Transverse colon (tissue), 4 donors: Measurements from ENCODE around the gene CST7. TPM values are rescaled to one million over a fixed set of nuclear protein-coding genes. Genes with fewer than 3 reads are reported as not detected.

Experiments used
- DNase-seq: peaks from one replicate; pipeline ENCODE4 v3.0.0-alpha.2; 2019
- H3K27ac ChIP-seq, 4 donors: fragments of 200-600 bp; sonication (generic); 2 replicates each; pipeline ENCODE4 v1.5.1; 2016 to 2018; ENCODE audit warnings: inconsistent platforms in 4 of 4
- H3K27me3 ChIP-seq: fragments of 200-600 bp; sonication (generic); 2 replicates; pipeline ENCODE4 v1.5.1; 2017; ENCODE audit warnings: inconsistent platforms
- H3K36me3 ChIP-seq, 4 donors: fragments of 200-600 bp; sonication (generic); 2 replicates each; pipeline ENCODE4 v1.5.1; 2017 to 2019; ENCODE audit warnings: inconsistent platforms in 4 of 4
- H3K4me1 ChIP-seq, 4 donors: fragments of 200-600 bp; sonication (generic); 2 replicates each; pipeline ENCODE4 v1.5.1; 2017 to 2020; ENCODE audit warnings: inconsistent platforms in 4 of 4
- H3K4me3 ChIP-seq, 4 donors: fragments of 200-600 bp; sonication (generic); 1 replicate in 1 of 4; 2 replicates in 3 of 4; pipeline versions ENCODE4 v1.5.1 to v1.6.1; 2017 to 2019; ENCODE audit warnings: inconsistent platforms in 4 of 4
- H3K9me3 ChIP-seq, 2 donors: fragments of 200-600 bp; sonication (generic); 2 replicates each; pipeline ENCODE4 v1.5.1; 2017 to 2019; ENCODE audit warnings: inconsistent platforms in 2 of 2
- EP300 ChIP-seq: sonication (generic); formaldehyde crosslinking; IDR thresholded peaks from one replicate; pipeline ENCODE4 v1.6.1; 2017; ENCODE audit warnings: antibody characterized with exemption, low read depth
- POLR2A ChIP-seq: fragments of 450-650 bp; IDR thresholded peaks from one replicate; pipeline ENCODE4 v1.6.1; 2016; ENCODE audit warnings: antibody characterized with exemption, mild to moderate bottlenecking, moderate library complexity
- POLR2AphosphoS5 ChIP-seq, 3 donors: sonication (generic); formaldehyde crosslinking; IDR thresholded peaks; one replicate each; pipeline ENCODE4 v1.6.1; 2016; ENCODE audit warnings: antibody characterized with exemption in 3 of 3
- WGBS, 2 donors: methylation state at CpG; one replicate each; pipeline ENCODE4 v1.1.5; 2018; ENCODE audit warnings: low coverage in 1 of 2; 5-methylcytosine and 5-hydroxymethylcytosine counted together
- in situ Hi-C, 4 donors: fragments of 200-750 bp; cut with MboI; loops; one replicate each; pipeline versions ENCODE4 v1.15.0 to v1.15.1; 2017; ENCODE audit warnings: low sequenced_read_pairs in 3 of 4, low pct_ligation_motif_present in 1 of 4, low pct_unique_long_range_greater_than_20kb in 1 of 4
- intact Hi-C: fragments of 100-400 bp; cut with DNase I; formaldehyde crosslinking; loops from one replicate; pipeline ENCODE4 v1.15.1; 2023; ENCODE audit warnings: low total_unique reads
- total RNA-seq, 4 donors: library from RNA; depleted of rRNA; stranded (reverse); fragments of >200 nt; gene quantifications; one replicate each; pipeline ENCODE4 v1.1.0, GENCODE V29; 2016
- TF ChIP-seq, protein P1 (sequence below), 5 experiments: fragments of 200-600 bp in 3 of 5; fragments of 450-650 bp in 2 of 5; sonication (generic) in 3 of 5; IDR thresholded peaks; 1 replicate in 2 of 5; 2 replicates in 3 of 5; pipeline ENCODE4 v1.5.1; 2016 to 2017; ENCODE audit warnings: antibody characterized with exemption in 5 of 5, inconsistent platforms in 3 of 5, mild to moderate bottlenecking in 2 of 5, moderate library complexity in 1 of 5

Gene CST7
- total RNA-seq, 4 donors from 2014 or later, result 3.2 to 3.3 TPM; not detected in 2

DNA sequence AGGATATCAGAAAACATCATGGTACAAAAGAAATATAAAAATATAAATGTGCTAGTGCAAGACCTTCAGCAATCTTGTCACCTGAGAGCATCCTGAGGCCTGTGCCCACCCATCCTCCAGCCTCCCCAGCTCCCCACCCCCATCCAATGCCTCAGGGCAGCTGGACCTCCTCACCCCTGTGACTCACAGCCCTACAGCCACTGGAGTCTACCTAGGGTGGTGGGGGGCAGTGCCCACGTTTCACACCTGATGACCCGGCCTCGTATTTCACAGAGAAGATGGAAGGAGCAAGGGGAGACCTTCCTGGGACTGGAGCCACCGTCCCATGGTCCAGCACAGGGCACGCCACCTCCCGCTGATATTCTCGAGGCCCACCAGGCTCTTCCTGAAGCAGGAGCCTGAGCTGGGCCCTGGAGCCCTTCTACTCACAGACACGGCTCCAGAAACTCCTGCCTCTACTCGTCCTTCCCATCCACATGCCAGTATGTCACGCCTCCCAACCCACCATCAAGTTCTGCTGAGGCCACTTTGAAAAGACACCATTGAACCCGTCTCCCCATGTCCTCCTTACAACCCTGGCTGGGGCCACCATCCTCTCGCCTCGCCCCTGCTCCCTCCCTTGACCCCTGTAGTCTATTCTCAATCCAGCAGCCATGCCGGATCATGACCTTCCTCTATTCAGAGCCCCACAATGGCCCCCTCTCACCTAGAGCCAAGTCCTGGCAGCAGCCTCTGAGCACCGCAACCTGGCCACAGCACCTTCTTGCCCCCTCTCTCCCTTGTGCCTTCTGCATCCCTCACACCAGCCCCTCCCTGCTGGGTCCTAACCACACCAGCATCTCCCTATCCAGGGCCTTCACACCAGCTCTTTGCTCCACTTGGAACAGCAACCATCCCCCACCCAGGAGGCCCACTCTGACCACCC, 30.2 kb downstream of the CST7 start:
- no peak overlapping the region for H3K27ac ChIP-seq
- no peak overlapping the region for H3K4me3 ChIP-seq
- DNase-seq, result no peak

DNA sequence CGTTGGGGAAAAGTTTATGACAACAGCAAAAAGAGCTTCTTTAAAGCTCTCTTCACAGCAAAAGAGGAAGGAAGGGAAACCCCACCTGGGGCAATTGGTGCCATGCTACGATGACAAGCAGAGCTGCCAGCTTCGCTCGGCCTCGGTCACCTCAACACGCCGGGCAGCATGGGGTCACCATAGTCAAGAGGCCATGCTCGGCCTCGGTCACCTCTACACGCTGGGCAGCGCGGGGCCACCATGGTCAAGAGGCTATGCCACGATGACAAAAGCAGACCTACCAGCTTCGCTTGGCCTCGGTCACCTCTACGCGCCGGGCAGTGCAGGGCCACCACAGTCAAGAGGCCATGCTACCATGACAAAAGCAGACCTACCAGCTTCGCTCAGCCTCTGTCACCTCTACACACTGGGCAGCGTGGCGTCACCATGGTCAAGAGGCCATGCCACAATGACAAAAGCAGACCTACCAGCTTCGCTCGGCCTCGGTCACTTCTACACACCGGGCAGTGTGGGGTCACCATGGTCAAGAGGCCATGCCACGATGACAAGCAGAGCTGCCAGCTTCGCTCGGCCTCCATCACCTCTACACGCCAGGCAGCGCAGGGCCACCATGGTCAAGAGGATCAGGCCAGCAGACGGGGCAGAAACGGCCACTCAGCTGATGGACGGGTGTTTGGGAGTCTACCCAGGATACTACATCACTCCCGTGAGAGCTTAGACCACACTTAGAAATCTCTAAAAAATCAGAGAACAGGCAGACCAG, 31.4 kb downstream of the CST7 start:
- H3K27me3 ChIP-seq, result no peaks in the 10 kb centered on the region
- no peak overlapping the region for H3K4me3 ChIP-seq
- TF ChIP-seq POLR2AphosphoS5 (IDR thresholded peaks at IDR 0.05), result no peak
- no peak for TF ChIP-seq EP300
- TF ChIP-seq POLR2A, result no peak
- in situ Hi-C loops, result loop anchor here in 2 of 4 donors (25.0 kb wide), 2 partner anchors 207 to 432 kb away; partner anchors contain the start of genes ENTPD6 (in 1 of the 2) and GINS1 (in 1 of the 2)
- H3K36me3 ChIP-seq, result peaks cover 0 to 30% (median 6%) of the 10 kb centered on the region in 4 donors
- no peak overlapping the region for H3K27ac ChIP-seq
- peaks cover 0 to 11% (median 4%) of the 10 kb centered on the region in 4 donors for H3K4me1 ChIP-seq
- WGBS, 2 donors, result 93 to 94% methylated on average over 5 to 34 of the region's 34 CpGs
- intact Hi-C loops, result no loop called here
- no peak for DNase-seq
- peaks cover 0 to under 1% of the 10 kb centered on the region in 2 donors for H3K9me3 ChIP-seq

More for the DNA sequence above, 30.2 kb downstream of the CST7 start:
- WGBS, 2 donors, result 80 to 95% methylated on average over 1 to 15 of the region's 15 CpGs
- TF ChIP-seq EP300 (no peak), POLR2A (no peak), POLR2AphosphoS5 (IDR thresholded peaks at IDR 0.05) (no peak)
- TF ChIP-seq, protein P1, sequence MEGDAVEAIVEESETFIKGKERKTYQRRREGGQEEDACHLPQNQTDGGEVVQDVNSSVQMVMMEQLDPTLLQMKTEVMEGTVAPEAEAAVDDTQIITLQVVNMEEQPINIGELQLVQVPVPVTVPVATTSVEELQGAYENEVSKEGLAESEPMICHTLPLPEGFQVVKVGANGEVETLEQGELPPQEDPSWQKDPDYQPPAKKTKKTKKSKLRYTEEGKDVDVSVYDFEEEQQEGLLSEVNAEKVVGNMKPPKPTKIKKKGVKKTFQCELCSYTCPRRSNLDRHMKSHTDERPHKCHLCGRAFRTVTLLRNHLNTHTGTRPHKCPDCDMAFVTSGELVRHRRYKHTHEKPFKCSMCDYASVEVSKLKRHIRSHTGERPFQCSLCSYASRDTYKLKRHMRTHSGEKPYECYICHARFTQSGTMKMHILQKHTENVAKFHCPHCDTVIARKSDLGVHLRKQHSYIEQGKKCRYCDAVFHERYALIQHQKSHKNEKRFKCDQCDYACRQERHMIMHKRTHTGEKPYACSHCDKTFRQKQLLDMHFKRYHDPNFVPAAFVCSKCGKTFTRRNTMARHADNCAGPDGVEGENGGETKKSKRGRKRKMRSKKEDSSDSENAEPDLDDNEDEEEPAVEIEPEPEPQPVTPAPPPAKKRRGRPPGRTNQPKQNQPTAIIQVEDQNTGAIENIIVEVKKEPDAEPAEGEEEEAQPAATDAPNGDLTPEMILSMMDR (IDR thresholded peaks at IDR 0.05), result no peak
- in situ Hi-C loops, result loop anchor here in 2 of 4 donors (25.0 kb wide), 2 partner anchors 208 to 433 kb away; partner anchors contain the start of genes ENTPD6 (in 1 of the 2) and GINS1 (in 1 of the 2)
- intact Hi-C loops, result no loop called here
- Histone ChIP-seq H3K36me3 (peaks cover 0 to 30% (median 6%) of the 10 kb centered on the region in 4 donors), H3K4me1 (no peaks in the 10 kb centered on the region), H3K27me3 (no peaks in the 10 kb centered on the region), H3K9me3 (peaks cover 0 to 6% of the 10 kb centered on the region in 2 donors)

DNA sequence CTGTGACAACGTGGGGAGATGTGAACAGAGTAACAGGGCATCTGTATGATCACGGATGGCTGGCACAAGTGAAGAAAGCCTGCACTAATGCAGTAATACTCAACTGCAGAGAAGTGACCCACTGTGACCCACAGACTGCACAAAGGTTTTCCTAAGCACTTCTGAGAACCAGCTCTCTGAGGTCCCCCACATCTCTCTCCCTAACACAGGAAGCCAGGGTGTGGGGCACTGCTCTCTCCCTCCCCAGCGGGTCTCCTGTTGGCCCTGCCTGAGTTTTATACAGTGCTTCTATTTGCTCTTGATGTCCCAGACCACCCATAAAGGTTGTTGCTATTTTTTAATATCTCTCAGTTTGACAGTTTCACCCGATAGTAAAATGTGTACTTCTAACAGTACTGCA, 32.2 kb downstream of the CST7 start:
- Histone ChIP-seq H3K27me3 (no peaks in the 10 kb centered on the region), H3K4me1 (peaks cover 0 to 20% (median 12%) of the 10 kb centered on the region in 4 donors), H3K36me3 (peaks cover 0 to 29% (median 4%) of the 10 kb centered on the region in 4 donors), H3K9me3 (no peaks in the 10 kb centered on the region), H3K4me3 (no peak overlapping the region), H3K27ac (no peak overlapping the region)
- WGBS, 2 donors, result 69 to 74% methylated on average over 4 of the region's 4 CpGs
- DNase-seq, result no peak
- intact Hi-C loops, result no loop called here
- in situ Hi-C loops, result loop anchor here in 2 of 4 donors (25.0 kb wide), 2 partner anchors 206 to 431 kb away; partner anchors contain the start of genes ENTPD6 (in 1 of the 2) and GINS1 (in 1 of the 2)
- TF ChIP-seq EP300 (no peak), POLR2A (no peak), POLR2AphosphoS5 (IDR thresholded peaks at IDR 0.05) (no peak)
- TF ChIP-seq, protein P1 (IDR thresholded peaks at IDR 0.05), result no peak

DNA sequence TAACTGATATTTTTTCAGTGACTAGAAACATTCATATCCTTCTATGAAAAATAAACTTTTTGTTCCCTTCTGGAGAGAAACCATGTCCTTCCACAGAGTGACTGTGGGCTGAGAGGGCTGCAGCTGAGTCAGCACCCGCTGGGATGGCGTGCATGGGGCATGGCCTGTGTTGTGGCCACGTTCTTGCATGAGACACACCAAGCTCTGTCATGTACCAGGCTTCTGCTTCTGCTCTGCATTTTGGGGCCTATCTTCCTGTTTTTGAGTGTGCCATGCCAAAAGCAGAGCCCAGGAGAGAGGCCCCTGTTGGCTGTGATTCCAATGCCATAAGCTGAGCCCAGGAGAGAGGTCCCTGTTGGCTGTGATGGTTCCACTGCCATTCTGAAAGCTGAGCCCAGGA, 32.7 kb downstream of the CST7 start:
- H3K9me3 ChIP-seq, result no peaks in the 10 kb centered on the region
- intact Hi-C loops (no loop called here), in situ Hi-C loops (loop anchor here in 2 of 4 donors (25.0 kb wide), 2 partner anchors 206 to 431 kb away; partner anchors contain the start of genes ENTPD6 (in 1 of the 2) and GINS1 (in 1 of the 2))
- no peaks in the 10 kb centered on the region for H3K27me3 ChIP-seq
- peaks cover 0 to 25% (median 16%) of the 10 kb centered on the region in 4 donors for H3K4me1 ChIP-seq
- 91% methylated on average over 3 of the region's 3 CpGs; no CpG with 5 or more reads in 1 of the 2 donors for WGBS, 2 donors
- no peak overlapping the region for H3K27ac ChIP-seq
- no peak overlapping the region for H3K4me3 ChIP-seq
- peak; percentile 39 for DNase-seq
- TF ChIP-seq, protein P1 (IDR thresholded peaks at IDR 0.05), result no peak
- TF ChIP-seq POLR2A, result no peak
- no peak for TF ChIP-seq POLR2AphosphoS5 (IDR thresholded peaks at IDR 0.05)
- peaks cover 0 to 23% (median 4%) of the 10 kb centered on the region in 4 donors for H3K36me3 ChIP-seq
